ENCODE results near the gene RERGL.
"Not testable (repeated sequence)": the region's sequence is repeated elsewhere in the genome, so short reads cannot be mapped to it uniquely, and the experiment has no call there.

RERGL gene

GRCh38 chr12:18090093-18090492, at the start of gene RERGL:
Gene RERGL (minus strand): TSS chr12:18090193. CDS start chr12:18090140, 53 bp downstream.
- no peak for DNase-seq

GRCh38 chr12:18139254-18139653, 49.3 kb upstream of the RERGL start:
- DNase-seq, result no peak

- no peak for DNase-seq
Observed at GRCh38 chr12:18135509-18135908, 45.5 kb upstream of the RERGL start.

GRCh38 chr12:18135086-18135485, 45.1 kb upstream of the RERGL start:
- no peak for DNase-seq

GRCh38 chr12:18130851-18131250, 40.9 kb upstream of the RERGL start:
- DNase-seq, result no peak

- no peak for DNase-seq
Observed at GRCh38 chr12:18123707-18124106, 33.7 kb upstream of the RERGL start.

- DNase-seq, result no peak
Observed at GRCh38 chr12:18120899-18121298, 30.9 kb upstream of the RERGL start.

GRCh38 chr12:18108611-18109010, 18.6 kb upstream of the RERGL start:
- DNase-seq, result no peak

GRCh38 chr12:18103624-18104023, 13.6 kb upstream of the RERGL start:
- DNase-seq, result no peak

GRCh38 chr12:18101043-18101442, 11.1 kb upstream of the RERGL start:
- no peak for DNase-seq

- DNase-seq, result no peak
Observed at GRCh38 chr12:18084080-18084479, 5.9 kb downstream of the RERGL start.

- DNase-seq, result no peak
Observed at GRCh38 chr12:18079541-18080246, 10.3 kb downstream of the RERGL start.

GRCh38 chr12:18074001-18074400, 16.0 kb downstream of the RERGL start:
- no peak for DNase-seq

- DNase-seq, result no peak
Observed at GRCh38 chr12:18072723-18073122, 17.3 kb downstream of the RERGL start.

- DNase-seq, result no peak
Observed at GRCh38 chr12:18071336-18071735, 18.7 kb downstream of the RERGL start.

- no peak for DNase-seq
Observed at GRCh38 chr12:18068355-18068754, 21.6 kb downstream of the RERGL start.

- DNase-seq, result no peak
Observed at GRCh38 chr12:18066666-18067065, 23.3 kb downstream of the RERGL start.

GRCh38 chr12:18062867-18063266, 27.1 kb downstream of the RERGL start:
- not testable (repeated sequence) for DNase-seq

GRCh38 chr12:18057051-18057450, 32.9 kb downstream of the RERGL start:
- DNase-seq, result no peak

GRCh38 chr12:18054925-18055619, 34.9 kb downstream of the RERGL start:
- no peak for DNase-seq

GRCh38 chr12:18045446-18045992, 44.5 kb downstream of the RERGL start:
- DNase-seq, result no peak

- DNase-seq, result not testable (repeated sequence)
Observed at GRCh38 chr12:18040060-18040742, 49.8 kb downstream of the RERGL start.

All from GF-D8 (cell line).